GM12878 (cell line): Measurements from ENCODE around the gene PTPRN2. TPM values are rescaled to one million over a fixed set of nuclear protein-coding genes. Genes with fewer than 3 reads are reported as not detected.

Source experiments
- ATAC-seq: fragments of 200-7000 bp; cut with Tn5 transposase; 3 replicates; pipeline ENCODE4 v1.9.1; 2020; ENCODE audit warnings: mild to moderate bottlenecking, moderate library complexity
- BruUV-seq: library from RNA; stranded (reverse); fragments of 400-500 nt; replicated peaks from 2 replicates; lab custom pipeline; 2021; lab: Mats Ljungman, UMichigan
- CTCF ChIA-PET: fragments of 300-600 bp; sonication (Branson Sonifier 250); formaldehyde crosslinking; extraction: SDS; loops from one replicate; lab custom pipeline; 2021; ENCODE audit warnings: inconsistent platforms; lab: Yijun Ruan, JAX
- POLR2A ChIA-PET: fragments of 350-600 bp; formaldehyde crosslinking; extraction: SDS; loops from one replicate; lab custom pipeline; 2021; ENCODE audit warnings: inconsistent platforms; lab: Charles Lee
- RAD21 ChIA-PET: fragments of 300-600 bp; sonication (Branson Sonifier 250); formaldehyde crosslinking; loops from one replicate; lab custom pipeline; 2023; ENCODE audit warnings: antibody characterized with exemption; ENCODE audit not compliant: unreplicated experiment; lab: Charles Lee
- SMC1A ChIA-PET: fragments of 300-600 bp; sonication (Branson Sonifier 250); formaldehyde crosslinking; loops from one replicate; lab custom pipeline; 2023; ENCODE audit not compliant: unreplicated experiment, uncharacterized antibody; lab: Charles Lee
- DNase-seq: peaks from one replicate; pipeline ENCODE4 v3.0.0-alpha.2; 2011; ENCODE audit warnings: low read depth, low spot score
- FAIRE-seq: peaks from 3 replicates; lab custom pipeline; 2011; peaks lifted over from hg19 to GRCh38; lab: Jason Lieb, UNC
- H2AFZ ChIP-seq: 2 replicates; pipeline ENCODE4 v1.6.0; 2011; ENCODE audit warnings: low read depth, low read length, control low read depth; ENCODE audit not compliant: control insufficient read depth
- H3K27ac ChIP-seq: 2 replicates; pipeline ENCODE4 v1.5.1; 2011; ENCODE audit warnings: control low read depth; ENCODE audit not compliant: control insufficient read depth, insufficient read depth
- H3K27me3 ChIP-seq, 2 experiments: replicated peaks in 1 of 2; 2 replicates each; pipeline versions ENCODE4 v1.6.0 to v1.6.1; 2011; ENCODE audit warnings: low read length in 1 of 2; ENCODE audit not compliant: control insufficient read depth in 2 of 2, insufficient read depth in 2 of 2
- H3K36me3 ChIP-seq, 2 experiments: 2 replicates each; pipeline ENCODE4 v1.5.1; 2011; ENCODE audit warnings: low read length in 1 of 2; ENCODE audit not compliant: control insufficient read depth in 2 of 2, insufficient read depth in 2 of 2
- H3K4me1 ChIP-seq: 2 replicates; pipeline ENCODE4 v1.6.1; 2011; ENCODE audit warnings: mild to moderate bottlenecking, low read length, moderate library complexity, mixed read lengths; ENCODE audit not compliant: control insufficient read depth, insufficient read depth
- H3K4me2 ChIP-seq: 2 replicates; pipeline ENCODE4 v1.6.0; 2011; ENCODE audit warnings: control low read depth; ENCODE audit not compliant: control insufficient read depth, insufficient read depth
- H3K4me3 ChIP-seq: fragments of 200-600 bp; sonication (generic); 2 replicates; pipeline ENCODE4 v1.5.1; 2016
- H3K79me2 ChIP-seq: 2 replicates; pipeline ENCODE4 v1.6.0; 2011; ENCODE audit warnings: low read length; ENCODE audit not compliant: control insufficient read depth, insufficient read depth
- H3K9ac ChIP-seq: 2 replicates; pipeline ENCODE4 v1.8.0; 2011; ENCODE audit warnings: low read length, control low read depth, mixed read lengths; ENCODE audit not compliant: control insufficient read depth, insufficient read depth
- H3K9me3 ChIP-seq: replicated peaks from 3 replicates; pipeline ENCODE4 v1.5.1; 2011; ENCODE audit warnings: mild to moderate bottlenecking, low read length; ENCODE audit not compliant: control insufficient read depth, insufficient read depth
- H4K20me1 ChIP-seq: 2 replicates; pipeline ENCODE4 v1.6.0; 2011; ENCODE audit not compliant: control insufficient read depth, insufficient read depth
- CTCF ChIP-seq, 3 experiments: IDR thresholded peaks in 2 of 3; conservative IDR thresholded peaks in 1 of 3; 2 replicates each; pipeline ENCODE4 v1.5.1; 2011; ENCODE audit warnings: low read depth in 3 of 3, low read length in 3 of 3, mild to moderate bottlenecking in 3 of 3, control low read depth in 2 of 3, moderate library complexity in 2 of 3, inconsistent platforms in 1 of 3, mixed read lengths in 1 of 3; ENCODE audit not compliant: control insufficient read depth in 2 of 3, insufficient read depth in 1 of 3; ENCODE audit errors: extremely low read depth in 1 of 3
- NFIC ChIP-seq: IDR thresholded peaks from 2 replicates; pipeline ENCODE4 v1.6.1; 2012; ENCODE audit warnings: low read depth, mild to moderate bottlenecking, inconsistent platforms, low read length, moderate library complexity
- PAX8 ChIP-seq: fragments of 450-650 bp; IDR thresholded peaks from 2 replicates; pipeline ENCODE4 v1.6.1; 2017; ENCODE audit warnings: mild to moderate bottlenecking, moderate library complexity
- RAD21 ChIP-seq: IDR thresholded peaks from 2 replicates; pipeline ENCODE4 v1.6.1; 2011; ENCODE audit warnings: mild to moderate bottlenecking, low read depth, low read length, moderate library complexity; ENCODE audit not compliant: insufficient read depth
- RAD51 ChIP-seq: fragments of 450-650 bp; IDR thresholded peaks from 2 replicates; pipeline ENCODE4 v1.6.1; 2016; ENCODE audit warnings: moderate library complexity, mild to moderate bottlenecking, inconsistent platforms
- ZNF384 ChIP-seq: IDR thresholded peaks from 2 replicates; pipeline ENCODE4 v1.6.1; 2012; ENCODE audit warnings: low read depth, mild to moderate bottlenecking, low read length, improper control_type of control experiment, borderline replicate concordance
- WGBS: methylation state at CpG from one replicate; pipeline ENCODE4 v1.1.6; 2016; ENCODE audit warnings: low lambda C conversion rate; ENCODE audit not compliant: insufficient replicate concordance, insufficient coverage; ENCODE audit errors: missing lambda C conversion rate; 5-methylcytosine and 5-hydroxymethylcytosine counted together
- in situ Hi-C: fragments of 300-500 bp; cut with MboI; formaldehyde crosslinking; loops from 9 replicates; pipeline ENCODE4 v1.14.3; 2018; ENCODE audit warnings: mixed read lengths
- intact Hi-C: fragments of 100-400 bp; cut with micrococcal nuclease; formaldehyde crosslinking; loops from one replicate; pipeline ENCODE4 v1.14.2; 2022; ENCODE audit not compliant: unreplicated experiment
- polyA plus RNA-seq, 11 experiments: library from polyadenylated mRNA; depleted of rRNA in 4 of 11; unstranded in 6 of 11; stranded (reverse) in 5 of 11; fragments of >200 nt; fragmentation: Nextera tagmentation in 4 of 11; fragmentation: Illumina TruSeq in 1 of 11; extraction: Ambion mirVana in 4 of 11; extraction: Trizol in 1 of 11; gene quantifications; 1 replicate in 1 of 11; 2 replicates in 10 of 11; pipeline versions ENCODE4 v1.2.1 to v1.2.3, GENCODE V29; 2011 to 2016; ENCODE audit warnings: inconsistent platforms in 2 of 11, missing spikeins in 2 of 11, low read depth in 1 of 11
- total RNA-seq, 4 experiments: library from RNA; depleted of rRNA in 3 of 4; stranded (reverse); fragments of >200 nt in 3 of 4; fragmentation: Illumina TruSeq in 1 of 4; extraction: Trizol in 1 of 4; gene quantifications; 2 replicates each; pipeline versions ENCODE4 v1.2.1 to v1.2.3, GENCODE V29; 2013 to 2021
- TF ChIP-seq, protein P1 (sequence below): IDR thresholded peaks from 2 replicates; pipeline ENCODE4 v1.6.1; 2011; ENCODE audit warnings: borderline replicate concordance, low read depth, mild to moderate bottlenecking, moderate library complexity, low read length; ENCODE audit not compliant: insufficient read depth, poor library complexity, severe bottlenecking

PTPRN2 gene
- total and polyA plus RNA-seq, 10 of the 15 experiments (the other 5 are each of a cell fraction or from before 2014, with no cell fraction given) = 5.4 TPM; not detected in 9

DNA sequence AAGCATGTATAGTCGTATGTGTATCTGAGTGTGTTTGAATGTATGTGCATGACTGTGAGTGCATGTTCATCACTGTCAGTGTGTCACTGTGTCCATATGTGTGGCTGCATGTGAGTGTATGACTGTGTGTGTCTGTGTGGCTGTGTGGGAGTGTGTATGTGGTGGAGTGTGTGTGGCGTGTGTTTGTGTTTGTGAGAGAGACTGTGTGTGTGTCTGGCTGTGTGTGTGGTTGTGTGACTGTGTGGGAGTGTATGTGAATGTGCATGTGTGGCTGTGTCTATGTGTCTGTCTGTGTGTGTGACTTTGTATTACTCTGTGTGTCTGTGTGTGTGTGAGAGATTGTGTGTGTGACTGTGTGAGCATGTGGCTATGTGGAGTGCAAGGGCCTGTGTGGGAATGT lies 748.4 kb downstream of the PTPRN2 start (continued):
- no peak for TF ChIP-seq RAD21

DNA sequence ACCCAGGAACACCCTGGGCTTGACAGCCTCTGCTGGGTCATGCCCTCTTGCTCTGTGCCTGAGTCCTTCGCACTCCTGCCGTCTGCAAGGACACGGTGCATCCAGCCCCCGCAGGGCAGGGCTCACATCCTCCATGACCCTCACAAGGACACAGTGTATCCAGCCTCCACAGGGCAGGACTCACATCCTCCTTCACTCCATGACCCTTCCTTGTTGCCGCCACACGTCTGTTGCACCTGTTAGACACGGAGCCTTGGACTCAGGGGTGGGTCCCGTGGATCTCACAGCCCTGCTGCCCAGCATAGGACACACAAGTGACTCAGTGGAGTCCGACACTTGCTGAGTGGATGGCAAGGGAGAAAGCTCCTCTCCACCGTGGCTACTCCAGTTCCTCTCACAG lies 750.1 kb downstream of the PTPRN2 start:
- RAD21 ChIA-PET = no interaction called here
- Histone ChIP-seq H3K79me2 (no peaks in the 10 kb centered on the region), H3K4me1 (no peaks in the 10 kb centered on the region), H3K27ac (no peak overlapping the region), H2AFZ (no peak overlapping the region), H3K9me3 (no peaks in the 10 kb centered on the region; the same call in 2 of the 3 replicates), H3K27me3 (no peaks in the 10 kb centered on the region), H3K4me2 (no peak overlapping the region), H3K4me3 (no peak overlapping the region), H3K9ac (no peak overlapping the region), H4K20me1 (no peaks in the 10 kb centered on the region), H3K36me3 (no peaks in the 10 kb centered on the region)
- ATAC-seq (no peak), DNase-seq (no peak), FAIRE-seq (no peak)
- POLR2A ChIA-PET = no interaction called here
- SMC1A ChIA-PET = no interaction called here
- no TSS peak for BruUV-seq
- WGBS = 35% methylated on average over 10 of the region's 10 CpGs
- CTCF ChIA-PET = no interaction called here
- intact Hi-C loops (no loop called here), in situ Hi-C loops (no loop called here)
- TF ChIP-seq ZNF384 (no peak), PAX8 (no peak), CTCF (IDR thresholded peaks at IDR 0.05 in 2 of 3, conservative IDR thresholded peaks at IDR 0.05 in 1 of 3; ENCODE audit: control insufficient read depth in 2 of 3, extremely low read depth in 1 of 3, insufficient read depth in 1 of 3, low read depth in 3 of 3, low read length in 3 of 3) (no peak), NFIC (no peak), RAD51 (no peak)
- TF ChIP-seq, protein P1, sequence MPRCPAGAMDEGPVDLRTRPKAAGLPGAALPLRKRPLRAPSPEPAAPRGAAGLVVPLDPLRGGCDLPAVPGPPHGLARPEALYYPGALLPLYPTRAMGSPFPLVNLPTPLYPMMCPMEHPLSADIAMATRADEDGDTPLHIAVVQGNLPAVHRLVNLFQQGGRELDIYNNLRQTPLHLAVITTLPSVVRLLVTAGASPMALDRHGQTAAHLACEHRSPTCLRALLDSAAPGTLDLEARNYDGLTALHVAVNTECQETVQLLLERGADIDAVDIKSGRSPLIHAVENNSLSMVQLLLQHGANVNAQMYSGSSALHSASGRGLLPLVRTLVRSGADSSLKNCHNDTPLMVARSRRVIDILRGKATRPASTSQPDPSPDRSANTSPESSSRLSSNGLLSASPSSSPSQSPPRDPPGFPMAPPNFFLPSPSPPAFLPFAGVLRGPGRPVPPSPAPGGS = no peak
